Ishikawa (cell line): ENCODE data around the gene OR52D1.

Experiments used
- CEBPB ChIP-seq: IDR thresholded peaks from 2 replicates; pipeline ENCODE4 v1.6.1; 2012
- CREB1 ChIP-seq: IDR thresholded peaks from 2 replicates; pipeline ENCODE4 v1.6.1; 2012; ENCODE audit warnings: low read depth
- EGR1 ChIP-seq: IDR thresholded peaks from 2 replicates; pipeline ENCODE4 v1.6.1; 2012
- EP300 ChIP-seq: IDR thresholded peaks from 2 replicates; pipeline ENCODE4 v1.6.1; 2012; ENCODE audit warnings: borderline replicate concordance
- FOXM1 ChIP-seq: IDR thresholded peaks from 2 replicates; pipeline ENCODE4 v1.6.1; 2012; ENCODE audit warnings: low read depth, borderline replicate concordance
- MAX ChIP-seq: IDR thresholded peaks from 2 replicates; pipeline ENCODE4 v1.6.1; 2012
- NFIC ChIP-seq: IDR thresholded peaks from 2 replicates; pipeline ENCODE4 v1.6.1; 2012
- REST ChIP-seq: IDR thresholded peaks from 2 replicates; pipeline ENCODE4 v1.6.1; 2012; ENCODE audit warnings: low read depth, mild to moderate bottlenecking
- TAF1 ChIP-seq: IDR thresholded peaks from 2 replicates; pipeline ENCODE4 v1.6.1; 2012; ENCODE audit warnings: low read depth, mild to moderate bottlenecking
- TCF12 ChIP-seq: IDR thresholded peaks from 2 replicates; pipeline ENCODE4 v1.6.1; 2012; ENCODE audit warnings: low read depth
- TEAD4 ChIP-seq: IDR thresholded peaks from 2 replicates; pipeline ENCODE4 v1.6.1; 2012
- USF1 ChIP-seq: IDR thresholded peaks from 2 replicates; pipeline ENCODE4 v1.6.1; 2012
- YY1 ChIP-seq: IDR thresholded peaks from 2 replicates; pipeline ENCODE4 v1.6.1; 2012; ENCODE audit warnings: low read depth
- ZBTB7A ChIP-seq: IDR thresholded peaks from 2 replicates; pipeline ENCODE4 v1.6.1; 2012; ENCODE audit warnings: low read depth

OR52D1 gene

GRCh38 chr11:5534046-5534445 is 45.6 kb downstream of the OR52D1 start:
- TF ChIP-seq EGR1 (no peak), NFIC (no peak), YY1 (no peak), CEBPB (no peak), EP300 (no peak), TAF1 (no peak), ZBTB7A (no peak)

- TF ChIP-seq NFIC: no peak
- TF ChIP-seq FOXM1: no peak
- no peak for TF ChIP-seq TCF12
- TF ChIP-seq MAX: no peak
- TF ChIP-seq USF1: no peak
- TF ChIP-seq YY1: no peak
- no peak for TF ChIP-seq TEAD4
- no peak for TF ChIP-seq ZBTB7A
- TF ChIP-seq EP300: no peak
- TF ChIP-seq REST: no peak
- TF ChIP-seq TAF1: no peak
- TF ChIP-seq EGR1: no peak
- TF ChIP-seq CREB1: no peak
- no peak for TF ChIP-seq CEBPB
Observed at GRCh38 chr11:5536482-5536881, 48.0 kb downstream of the OR52D1 start.
